HEK293T (cell line): ENCODE results near the gene GRIK1.

Experiments
- ELF4 ChIP-seq: fragments of 450-650 bp; IDR thresholded peaks from 2 replicates; pipeline ENCODE4 v1.6.1; 2017; ENCODE audit warnings: antibody characterized with exemption
- FOXK2 ChIP-seq: fragments of 450-650 bp; IDR thresholded peaks from 2 replicates; pipeline ENCODE4 v1.6.1; 2016; ENCODE audit warnings: mild to moderate bottlenecking
- SUZ12 ChIP-seq: fragments of 450-650 bp; IDR thresholded peaks from 2 replicates; pipeline ENCODE4 v1.6.1; 2016; ENCODE audit warnings: mild to moderate bottlenecking

GRCh38 chr21:29798840-29799239 lies 141.0 kb downstream of the GRIK1 start:
- no peak for TF ChIP-seq SUZ12
- no peak for TF ChIP-seq FOXK2
- TF ChIP-seq ELF4 = no peak
